AG10803 (cell line): ENCODE data around the gene UNC5B.

Experiments used
- DNase-seq: peaks from one replicate; pipeline ENCODE4 v3.0.0; 2010; ENCODE audit warnings: low read depth
- H3K4me3 ChIP-seq: 2 replicates; pipeline ENCODE4 v1.5.1; 2011; ENCODE audit warnings: mild to moderate bottlenecking, low read length, control low read depth
- CTCF ChIP-seq: conservative IDR thresholded peaks from 2 replicates; pipeline ENCODE4 v1.5.1; 2011; ENCODE audit warnings: mild to moderate bottlenecking, low read length, control low read depth, inconsistent platforms

The UNC5B gene

GRCh38 chr10:71255808-71256660 is 43.7 kb downstream of the UNC5B start:
- peak; percentile 90 for DNase-seq
- H3K4me3 ChIP-seq: no peak overlapping the region
- TF ChIP-seq CTCF: no peak

GRCh38 chr10:71256661-71257318 is 44.4 kb downstream of the UNC5B start:
- no peak for TF ChIP-seq CTCF
- no peak overlapping the region for H3K4me3 ChIP-seq
- no peak for DNase-seq

- no peak for DNase-seq
- no peak for TF ChIP-seq CTCF
- no peak overlapping the region for H3K4me3 ChIP-seq
Observed at GRCh38 chr10:71257319-71257997, 45.1 kb downstream of the UNC5B start.

- no peak overlapping the region for H3K4me3 ChIP-seq
- no peak for TF ChIP-seq CTCF
- DNase-seq: no peak
Observed at GRCh38 chr10:71258046-71258445, 45.7 kb downstream of the UNC5B start.

- TF ChIP-seq CTCF: no peak
- no peak overlapping the region for H3K4me3 ChIP-seq
- no peak for DNase-seq
Observed at GRCh38 chr10:71258446-71259145, 46.2 kb downstream of the UNC5B start.

- no peak for DNase-seq
- no peak for TF ChIP-seq CTCF
- H3K4me3 ChIP-seq: no peak overlapping the region
Observed at GRCh38 chr10:71259282-71259681, 46.9 kb downstream of the UNC5B start.
